T-cell (primary cell): ENCODE results near the gene OR52B4. TPM values are rescaled to one million over a fixed set of nuclear protein-coding genes. Genes with fewer than 3 reads are reported as not detected.
"Not testable (repeated sequence)": the region's sequence is repeated elsewhere in the genome, so short reads cannot be mapped to it uniquely, and the experiment has no call there.

Experiments
- ATAC-seq, 4 experiments: fragments of 200-7000 bp in 3 of 4; fragments of 150-1000 bp in 1 of 4; cut with Tn5 transposase; replicated peaks in 1 of 4; 1 replicate in 3 of 4; 2 replicates in 1 of 4; pipeline ENCODE4 v1.10.0; 2021; ENCODE audit warnings: moderate library complexity in 3 of 4, mild to moderate bottlenecking in 2 of 4, moderate number of reproducible peaks in 1 of 4
- CTCF ChIA-PET, 2 donors: fragments of 300-600 bp; sonication (Branson Sonifier 250); formaldehyde crosslinking; loops; one replicate each; lab custom pipeline; 2022; ENCODE audit warnings: antibody characterized with exemption in 2 of 2; lab: Charles Lee
- POLR2A ChIA-PET, 2 donors: fragments of 300-600 bp; sonication (Branson Sonifier 250); formaldehyde crosslinking; loops; one replicate each; lab custom pipeline; 2022; ENCODE audit warnings: antibody characterized with exemption in 2 of 2; lab: Charles Lee
- DNase-seq, 35 experiments: peaks; one replicate each; pipeline versions ENCODE4 v3.0.0 to v3.0.0-alpha.2; 2013 to 2023
- H3K27ac ChIP-seq: one replicate; pipeline ENCODE4 v1.5.1; 2013; ENCODE audit warnings: low read length
- H3K27me3 ChIP-seq, 2 experiments: replicated peaks in 1 of 2; 1 replicate in 1 of 2; 2 replicates in 1 of 2; pipeline versions ENCODE4 v1.6.1 to v1.7.0; 2013; ENCODE audit warnings: low read length in 1 of 2, mixed read lengths in 1 of 2; ENCODE audit not compliant: control insufficient read depth in 2 of 2, insufficient read depth in 2 of 2; ENCODE audit errors: extremely low read depth in 1 of 2
- H3K36me3 ChIP-seq, 2 donors: 1 replicate in 1 of 2; 2 replicates in 1 of 2; pipeline versions ENCODE4 v1.6.1 to v1.7.0; 2013; ENCODE audit warnings: low read length in 1 of 2; ENCODE audit not compliant: control insufficient read depth in 2 of 2, insufficient read depth in 1 of 2; ENCODE audit errors: extremely low read depth in 1 of 2
- H3K4me1 ChIP-seq, 2 experiments: 1 replicate in 1 of 2; 2 replicates in 1 of 2; pipeline versions ENCODE4 v1.6.1 to v1.7.0; 2013; ENCODE audit warnings: low read length in 2 of 2, mixed read lengths in 1 of 2; ENCODE audit not compliant: insufficient read depth in 2 of 2, control insufficient read depth in 1 of 2; ENCODE audit errors: extremely low read depth in 1 of 2
- H3K4me3 ChIP-seq, 2 donors: 1 replicate in 1 of 2; 2 replicates in 1 of 2; pipeline versions ENCODE4 v1.5.1 to v1.7.0; 2013; ENCODE audit warnings: mild to moderate bottlenecking in 2 of 2, low read length in 1 of 2, moderate library complexity in 1 of 2; ENCODE audit not compliant: control insufficient read depth in 1 of 2; ENCODE audit errors: extremely low read depth in 1 of 2
- H3K9me3 ChIP-seq: 2 replicates; pipeline ENCODE4 v1.7.0; 2013
- H3K27ac Mint-ChIP-seq, 2 donors: one replicate each; pipeline ENCODE4 v1.8.0; 2020 to 2021; ENCODE audit warnings: mild to moderate bottlenecking in 2 of 2, mixed read lengths in 2 of 2
- H3K27me3 Mint-ChIP-seq, 2 donors: one replicate each; pipeline ENCODE4 v1.8.0; 2021 to 2022; ENCODE audit warnings: mixed read lengths in 2 of 2
- H3K36me3 Mint-ChIP-seq: one replicate; pipeline ENCODE4 v1.8.0; 2021; ENCODE audit warnings: mixed read lengths
- H3K4me1 Mint-ChIP-seq, 3 donors: one replicate each; pipeline ENCODE4 v1.8.0; 2020 to 2022; ENCODE audit warnings: mixed read lengths in 3 of 3, mild to moderate bottlenecking in 1 of 3
- H3K4me3 Mint-ChIP-seq, 3 donors: one replicate each; pipeline ENCODE4 v1.8.0; 2020 to 2022; ENCODE audit warnings: mild to moderate bottlenecking in 3 of 3, mixed read lengths in 3 of 3, moderate library complexity in 3 of 3
- H3K9me3 Mint-ChIP-seq, 3 donors: one replicate each; pipeline ENCODE4 v1.8.0; 2020 to 2022; ENCODE audit warnings: mixed read lengths in 3 of 3
- WGBS: methylation state at CpG from one replicate; pipeline ENCODE4 v1.1.5; 2013; ENCODE audit warnings: missing lambda C conversion rate; ENCODE audit not compliant: insufficient coverage; 5-methylcytosine and 5-hydroxymethylcytosine counted together
- total RNA-seq, 35 experiments: library from RNA in 6 of 35; stranded (reverse) in 6 of 35; fragments of 120-200 nt in 1 of 35; gene quantifications; one replicate each; pipeline versions ENCODE4 v1.2.1 to v1.2.4 and lab custom pipeline; 2013 to 2026

Gene OR52B4
- total RNA-seq (not detected), total RNA-seq (lab: John Stamatoyannopoulos, UW) (0 to 0.14 (median 0) reads per million in 29 experiments)
- total RNA-seq (2013) = not detected

- WGBS = 100% methylated on average over 2 of the region's 4 CpGs
- H3K36me3 ChIP-seq = no peaks in the 10 kb centered on the region
- CTCF ChIA-PET = interaction anchor here in 1 of 2 donors (0.6 kb wide), 1 partner anchor 421 kb away, joined by 5 read pairs; no protein-coding TSS in a partner anchor
- Mint-ChIP-seq H3K9me3 (peaks cover 0 to 7% (median 2%) of the 10 kb centered on the region in 3 donors), H3K27ac (no peak within 1 kb of the TSS), H3K4me3 (no peak within 1 kb of the TSS), H3K4me1 (no peaks in the 10 kb centered on the region), H3K27me3 (peaks cover 3 to 8% of the 10 kb centered on the region in 2 donors), H3K36me3 (no peaks in the 10 kb centered on the region)
- H3K9me3 ChIP-seq = no peaks in the 10 kb centered on the region
- no peaks in the 10 kb centered on the region for H3K4me1 ChIP-seq
- POLR2A ChIA-PET = no interaction called here
- DNase-seq (no peak), ATAC-seq (no peak)
- no peak within 1 kb of the TSS for H3K4me3 ChIP-seq
- peaks cover 0 to 3% of the 10 kb centered on the region in 2 experiments for H3K27me3 ChIP-seq
- H3K27ac ChIP-seq = no peak within 1 kb of the TSS
These were observed at the start of gene OR52B4 for GRCh38 chr11:4368286-4368685. Gene OR52B4, minus strand, starts transcription at chr11:4368386. Its CDS starts 91 bp downstream, at chr11:4368295.

- Histone ChIP-seq H3K27me3 (peaks cover 0 to 4% of the 10 kb centered on the region in 2 experiments), H3K27ac (no peak overlapping the region), H3K9me3 (no peaks in the 10 kb centered on the region), H3K36me3 (no peaks in the 10 kb centered on the region), H3K4me3 (no peak overlapping the region), H3K4me1 (no peaks in the 10 kb centered on the region)
- Mint-ChIP-seq H3K36me3 (no peaks in the 10 kb centered on the region), H3K4me1 (no peaks in the 10 kb centered on the region), H3K27ac (no peak overlapping the region), H3K9me3 (no peaks in the 10 kb centered on the region), H3K4me3 (no peak overlapping the region), H3K27me3 (peaks cover 0 to 10% of the 10 kb centered on the region in 2 donors)
- ATAC-seq (no peak), DNase-seq (no peak)
- ChIA-PET CTCF (no interaction called here), POLR2A (no interaction called here)
- WGBS = no CpG with 5 or more reads among the region's 1 CpG
These were observed 48.6 kb upstream of the OR52B4 start for GRCh38 chr11:4416816-4417215.

GRCh38 chr11:4416306-4416705 lies 48.1 kb upstream of the OR52B4 start:
- Mint-ChIP-seq H3K4me3 (no peak overlapping the region), H3K4me1 (no peaks in the 10 kb centered on the region), H3K27me3 (peaks cover 0 to 10% of the 10 kb centered on the region in 2 donors), H3K36me3 (no peaks in the 10 kb centered on the region), H3K27ac (no peak overlapping the region), H3K9me3 (no peaks in the 10 kb centered on the region)
- Histone ChIP-seq H3K4me3 (no peak overlapping the region), H3K4me1 (no peaks in the 10 kb centered on the region), H3K27me3 (peaks cover 0 to 4% of the 10 kb centered on the region in 2 experiments), H3K36me3 (no peaks in the 10 kb centered on the region), H3K27ac (no peak overlapping the region), H3K9me3 (no peaks in the 10 kb centered on the region)
- CTCF ChIA-PET = no interaction called here
- POLR2A ChIA-PET = no interaction called here
- ATAC-seq = no peak
- WGBS = 20% methylated on average over 1 of the region's 1 CpG
- DNase-seq = no peak

- H3K4me1 Mint-ChIP-seq, DNase-seq, CTCF ChIA-PET, H3K27ac ChIP-seq, H3K4me3 ChIP-seq, H3K4me1 ChIP-seq, H3K9me3 ChIP-seq, H3K27me3 ChIP-seq, ATAC-seq, H3K4me3 Mint-ChIP-seq, H3K36me3 ChIP-seq, H3K9me3 Mint-ChIP-seq, POLR2A ChIA-PET, H3K27ac Mint-ChIP-seq, H3K36me3 Mint-ChIP-seq: not testable (repeated sequence)
- WGBS = no CpG with 5 or more reads among the region's 6 CpGs
- H3K27me3 Mint-ChIP-seq = peaks cover 18 to 31% of the 10 kb centered on the region in 2 donors
These were observed 38.0 kb upstream of the OR52B4 start for GRCh38 chr11:4406206-4406605.

GRCh38 chr11:4393858-4394223 lies 25.7 kb upstream of the OR52B4 start:
- Mint-ChIP-seq H3K4me1 (peaks cover 54 to 58% (median 56%) of the 10 kb centered on the region in 3 donors), H3K9me3 (peaks cover 2 to 7% (median 7%) of the 10 kb centered on the region in 3 donors), H3K36me3 (peaks cover 28% of the 10 kb centered on the region), H3K4me3 (peak overlapping the region; percentile 90 to 94 (median 93)), H3K27me3 (peaks cover 9 to 10% of the 10 kb centered on the region in 2 donors), H3K27ac (peak overlapping the region; percentile 91 to 97)
- Histone ChIP-seq H3K4me3 (peak overlapping the region; percentile 79 to 93), H3K4me1 (peaks cover 13 to 18% of the 10 kb centered on the region in 2 experiments), H3K27ac (peak overlapping the region; percentile 86), H3K36me3 (peaks cover 6 to 15% of the 10 kb centered on the region in 2 donors), H3K9me3 (no peaks in the 10 kb centered on the region), H3K27me3 (peaks cover 0 to 8% of the 10 kb centered on the region in 2 experiments)
- ChIA-PET CTCF (interaction anchor here in 1 of 2 donors (1.5 kb wide), 1 partner anchor 206 kb away, joined by 4 read pairs; no protein-coding TSS in a partner anchor), POLR2A (no interaction called here)
- no peak for DNase-seq
- no CpG with 5 or more reads among the region's 11 CpGs for WGBS
- ATAC-seq = peak in 2 of 4 experiments; percentile 1 to 13

GRCh38 chr11:4393209-4393857 lies 25.1 kb upstream of the OR52B4 start, which contains the start of gene TRIM21:
Gene TRIM21, minus strand, starts transcription at chr11:4393702. Its CDS starts 3,293 bp downstream, at chr11:4390409.
- peaks cover 0 to 8% of the 10 kb centered on the region in 2 experiments for H3K27me3 ChIP-seq
- ATAC-seq = peak; percentile 98 to 99 (median 99)
- peak within 1 kb of the TSS; percentile 91 to 97 for H3K27ac Mint-ChIP-seq
- H3K36me3 Mint-ChIP-seq = peaks cover 33% of the 10 kb centered on the region
- peaks cover 54 to 59% (median 58%) of the 10 kb centered on the region in 3 donors for H3K4me1 Mint-ChIP-seq
- POLR2A ChIA-PET = interaction anchor here in 1 of 2 donors (0.8 kb wide), 1 partner anchor 136 kb away, joined by 3 read pairs; no protein-coding TSS in a partner anchor
- H3K36me3 ChIP-seq = peaks cover 8 to 20% of the 10 kb centered on the region in 2 donors
- peak; percentile 77 to 95 (median 85) for DNase-seq
- peaks cover 13 to 18% of the 10 kb centered on the region in 2 experiments for H3K4me1 ChIP-seq
- 0% methylated on average over 6 of the region's 13 CpGs for WGBS
- CTCF ChIA-PET = interaction anchor here in 1 of 2 donors (0.5 to 1.5 kb wide), 2 partner anchors 206 to 208 kb away, joined by 3 to 4 read pairs; no protein-coding TSS in a partner anchor
- peak within 1 kb of the TSS; percentile 79 to 93 for H3K4me3 ChIP-seq
- H3K9me3 ChIP-seq = no peaks in the 10 kb centered on the region
- peak within 1 kb of the TSS; percentile 86 for H3K27ac ChIP-seq
- H3K27me3 Mint-ChIP-seq = peaks cover 8% of the 10 kb centered on the region in 2 donors
- H3K4me3 Mint-ChIP-seq = peak within 1 kb of the TSS; percentile 90 to 94 (median 93)
- peaks cover 2 to 5% (median 5%) of the 10 kb centered on the region in 3 donors for H3K9me3 Mint-ChIP-seq
